Measurements from ENCODE around the gene CD300LD.

Gene CD300LD

GRCh38 chr17:74625661-74626060 is 33.6 kb upstream of the CD300LD start:
- Histone ChIP-seq H3K4me3 (ENCODE audit: low read length) (no peak overlapping the region), H3F3A (ENCODE audit: control insufficient read depth, insufficient read depth) (no peaks in the 10 kb centered on the region), H3K27me3 (ENCODE audit: control insufficient read depth, low read length) (0 out of 2 replicates have a peak, but pooled peaks cover 6% of the 10 kb centered on the region), H4K20me1 (ENCODE audit: control insufficient read depth, insufficient read depth, low read depth, low read length) (no peaks in the 10 kb centered on the region), H3K27ac (ENCODE audit: low read depth, low read length) (no peak overlapping the region), H3K4me2 (ENCODE audit: low read length) (no peak overlapping the region), H3K4me1 (ENCODE audit: control insufficient read depth, low read length) (no peaks in the 10 kb centered on the region), H3K9me3 (ENCODE audit: control insufficient read depth, insufficient read depth, low read length) (no peaks in the 10 kb centered on the region), H3K9me2 (replicated peaks; ENCODE audit: control insufficient read depth, low read length) (no peaks in the 10 kb centered on the region), H3K36me3 (ENCODE audit: control insufficient read depth, low read length) (no peaks in the 10 kb centered on the region), H3K79me2 (ENCODE audit: control insufficient read depth, low read length) (no peaks in the 10 kb centered on the region)
- TF ChIP-seq CTCF (IDR thresholded peaks at IDR 0.05; ENCODE audit: low read depth, low read length, poor library complexity, severe bottlenecking) = no peak
- TF ChIP-seq EZH2phosphoT487 (IDR thresholded peaks at IDR 0.05; ENCODE audit: borderline replicate concordance, low read length) = no peak

DNA sequence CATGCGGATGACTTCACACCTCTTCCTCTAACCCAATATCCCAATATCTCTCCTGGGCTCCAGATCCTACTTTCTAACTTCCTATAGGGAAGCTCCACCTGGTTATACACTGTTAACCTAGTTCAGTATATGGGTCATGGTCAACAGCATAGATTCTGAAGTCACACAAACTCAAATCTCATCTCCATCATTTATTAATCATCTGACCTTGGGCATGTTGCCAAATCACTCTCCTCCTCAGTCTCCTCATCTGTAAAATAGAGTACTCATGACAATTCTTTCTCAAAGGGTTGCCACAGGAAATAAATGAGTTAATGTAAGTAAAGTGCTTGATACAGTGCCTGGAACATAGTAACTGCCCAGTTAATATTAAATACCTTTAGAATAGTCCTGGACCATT is 32.0 kb upstream of the CD300LD start:
- Histone ChIP-seq H3K79me2 (ENCODE audit: control insufficient read depth, low read length) (no peaks in the 10 kb centered on the region), H3K4me3 (ENCODE audit: low read length) (no peak overlapping the region), H3K9me2 (replicated peaks; ENCODE audit: control insufficient read depth, low read length) (no peaks in the 10 kb centered on the region), H3K4me1 (ENCODE audit: control insufficient read depth, low read length) (no peaks in the 10 kb centered on the region), H3F3A (ENCODE audit: control insufficient read depth, insufficient read depth) (no peaks in the 10 kb centered on the region), H3K4me2 (ENCODE audit: low read length) (no peak overlapping the region), H3K9me3 (ENCODE audit: control insufficient read depth, insufficient read depth, low read length) (no peaks in the 10 kb centered on the region), H4K20me1 (ENCODE audit: control insufficient read depth, insufficient read depth, low read depth, low read length) (no peaks in the 10 kb centered on the region), H3K27ac (ENCODE audit: low read depth, low read length) (no peak overlapping the region), H3K27me3 (ENCODE audit: control insufficient read depth, low read length) (0 out of 2 replicates have a peak, but pooled peaks cover 6% of the 10 kb centered on the region), H3K36me3 (ENCODE audit: control insufficient read depth, low read length) (no peaks in the 10 kb centered on the region)
- TF ChIP-seq CTCF (IDR thresholded peaks at IDR 0.05; ENCODE audit: low read depth, low read length, poor library complexity, severe bottlenecking) = no peak
- no peak for TF ChIP-seq EZH2phosphoT487 (IDR thresholded peaks at IDR 0.05; ENCODE audit: borderline replicate concordance, low read length)

DNA sequence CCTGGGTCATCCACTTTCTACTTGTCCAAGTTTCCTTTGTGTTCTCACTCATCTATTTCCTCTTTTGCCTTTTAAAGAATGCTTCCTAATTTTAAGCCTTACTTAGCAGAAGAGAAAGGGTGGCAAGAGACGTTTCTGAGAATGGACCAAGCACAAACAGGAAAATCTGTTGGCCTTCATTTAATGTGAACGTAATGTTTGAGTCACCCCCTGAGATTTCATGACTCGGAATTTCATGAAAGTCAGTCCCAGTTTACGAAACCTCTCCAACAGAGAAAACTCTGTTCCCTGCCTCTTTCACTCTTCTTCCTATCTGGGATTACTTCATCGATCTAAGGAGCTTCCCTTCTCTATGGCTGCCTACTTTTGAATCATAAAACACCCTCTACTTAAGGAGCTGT is 31.6 kb upstream of the CD300LD start, which contains the start of gene CD300E:
TSS of gene CD300E (minus strand) at position 46 of the 401 bp plus-strand sequence. CDS start 117 bp downstream, outside the sequence.
- TF ChIP-seq EZH2phosphoT487 (IDR thresholded peaks at IDR 0.05; ENCODE audit: borderline replicate concordance, low read length) (no peak), CTCF (IDR thresholded peaks at IDR 0.05; ENCODE audit: low read depth, low read length, poor library complexity, severe bottlenecking) (no peak)
- H3K9me3 ChIP-seq (ENCODE audit: control insufficient read depth, insufficient read depth, low read length) = no peaks in the 10 kb centered on the region
- H3K4me1 ChIP-seq (ENCODE audit: control insufficient read depth, low read length) = no peaks in the 10 kb centered on the region
- 0 out of 2 replicates have a peak, but pooled peaks cover 6% of the 10 kb centered on the region for H3K27me3 ChIP-seq (ENCODE audit: control insufficient read depth, low read length)
- no peak within 1 kb of the TSS for H3K4me3 ChIP-seq (ENCODE audit: low read length)
- H3K36me3 ChIP-seq (ENCODE audit: control insufficient read depth, low read length) = no peaks in the 10 kb centered on the region
- H4K20me1 ChIP-seq (ENCODE audit: control insufficient read depth, insufficient read depth, low read depth, low read length) = no peaks in the 10 kb centered on the region
- no peaks in the 10 kb centered on the region for H3F3A ChIP-seq (ENCODE audit: control insufficient read depth, insufficient read depth)
- no peaks in the 10 kb centered on the region for H3K9me2 ChIP-seq (replicated peaks; ENCODE audit: control insufficient read depth, low read length)
- H3K27ac ChIP-seq (ENCODE audit: low read depth, low read length) = no peak within 1 kb of the TSS
- H3K4me2 ChIP-seq (ENCODE audit: low read length) = no peak within 1 kb of the TSS
- H3K79me2 ChIP-seq (ENCODE audit: control insufficient read depth, low read length) = no peaks in the 10 kb centered on the region
